GM19043 (cell line): Measurements from ENCODE around the gene DPYSL4.

Source experiments
- ATAC-seq: cut with Tn5 transposase; IDR thresholded peaks from one replicate; pipeline ENCODE4 v1.9.1; 2021; ENCODE audit warnings: low read depth; ENCODE audit not compliant: unreplicated experiment

The DPYSL4 gene

DNA sequence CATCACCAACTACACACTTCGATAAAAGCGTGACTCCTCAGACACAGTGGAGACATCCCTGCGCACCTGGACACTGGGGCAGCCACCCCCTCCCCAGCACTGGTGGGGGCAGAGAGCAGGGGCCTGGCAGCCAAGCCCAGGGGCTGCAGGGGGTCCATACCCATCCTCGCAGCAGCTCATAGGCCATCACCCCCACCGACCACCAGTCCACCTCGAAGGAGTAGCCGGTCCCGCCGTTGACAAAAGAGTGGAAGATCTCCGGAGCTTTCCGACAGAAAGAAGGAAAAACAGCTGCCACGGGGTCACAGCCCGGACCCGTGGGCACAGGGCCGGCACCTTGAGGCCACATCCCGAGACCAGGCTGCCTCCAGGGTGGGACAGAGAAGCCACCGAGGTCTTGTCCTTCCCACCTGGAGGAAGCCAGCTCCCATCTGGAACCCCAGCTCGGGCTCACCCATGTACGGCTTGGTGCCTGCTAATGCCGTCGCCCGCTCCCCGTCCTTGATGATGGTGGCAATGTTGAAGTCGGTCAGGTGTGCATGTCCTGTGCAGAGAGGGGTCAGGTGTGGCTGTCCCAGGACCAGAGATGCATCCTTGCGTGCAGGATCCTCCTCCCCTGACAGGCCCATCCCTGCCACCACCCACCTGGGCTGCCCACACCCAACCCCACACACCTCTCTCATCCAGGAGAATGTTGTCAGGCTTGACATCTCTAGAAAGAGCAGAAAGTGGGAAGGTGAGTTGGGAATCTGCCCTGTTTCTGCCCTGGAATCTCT, 38.5 kb downstream of the DPYSL4 start:
- no peak for ATAC-seq

DNA sequence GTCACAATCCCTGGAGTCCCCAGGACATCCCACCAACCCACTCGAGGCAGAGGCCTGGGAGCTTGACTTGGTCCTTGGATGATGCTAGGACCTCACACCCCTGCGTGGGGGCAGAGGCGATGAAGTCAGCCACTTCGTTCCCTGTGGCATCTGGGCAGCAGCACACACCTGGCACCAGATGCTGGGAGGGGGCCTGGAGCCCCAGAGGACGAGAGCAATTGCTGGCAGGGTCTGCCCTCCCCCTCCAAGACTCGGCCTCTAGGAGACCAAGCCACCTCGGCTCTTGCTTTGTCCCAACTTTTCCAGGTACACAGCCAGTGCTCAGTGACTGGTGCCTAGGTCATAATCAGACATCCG, 39.1 kb downstream of the DPYSL4 start:
- ATAC-seq, result no peak

DNA sequence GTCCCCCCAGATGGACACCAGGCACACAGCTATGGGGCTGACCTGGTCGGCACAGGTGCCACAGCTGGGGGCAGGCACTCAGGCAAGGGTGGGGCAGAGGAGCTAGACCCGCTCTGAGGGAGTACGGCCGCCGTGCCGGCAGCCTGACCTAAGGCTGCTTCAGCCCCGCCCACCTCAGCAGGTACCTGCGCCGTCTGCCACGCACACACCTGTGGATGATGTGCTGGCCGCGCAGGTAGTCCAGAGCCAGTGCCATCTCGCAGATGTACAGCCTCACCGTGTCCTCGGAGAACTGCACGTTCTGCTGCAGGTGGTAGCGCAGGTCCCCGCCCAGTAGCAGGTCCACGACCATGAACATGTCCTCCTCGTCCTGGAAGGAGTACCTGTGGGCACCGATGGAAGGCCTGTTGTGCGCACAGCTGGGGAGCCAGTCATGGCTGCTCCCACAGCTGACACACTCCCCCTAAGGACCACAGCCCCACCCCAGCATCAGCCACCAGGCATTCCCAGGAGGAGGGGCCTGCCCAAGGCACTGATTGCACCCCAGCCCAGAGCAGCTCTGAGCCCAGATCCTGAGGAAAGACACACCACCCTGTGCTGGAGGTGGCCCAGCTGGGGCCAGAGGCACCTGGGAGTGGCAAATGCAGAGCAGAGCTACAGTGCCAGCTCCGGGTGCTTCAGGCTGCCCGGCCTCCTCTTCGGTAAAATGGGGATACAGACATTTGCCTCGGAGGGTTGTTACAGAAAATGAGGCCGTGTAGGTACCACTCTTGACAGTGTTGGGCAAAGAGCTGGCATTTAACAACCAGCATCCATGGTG, 40.0 kb downstream of the DPYSL4 start:
- no peak for ATAC-seq

DNA sequence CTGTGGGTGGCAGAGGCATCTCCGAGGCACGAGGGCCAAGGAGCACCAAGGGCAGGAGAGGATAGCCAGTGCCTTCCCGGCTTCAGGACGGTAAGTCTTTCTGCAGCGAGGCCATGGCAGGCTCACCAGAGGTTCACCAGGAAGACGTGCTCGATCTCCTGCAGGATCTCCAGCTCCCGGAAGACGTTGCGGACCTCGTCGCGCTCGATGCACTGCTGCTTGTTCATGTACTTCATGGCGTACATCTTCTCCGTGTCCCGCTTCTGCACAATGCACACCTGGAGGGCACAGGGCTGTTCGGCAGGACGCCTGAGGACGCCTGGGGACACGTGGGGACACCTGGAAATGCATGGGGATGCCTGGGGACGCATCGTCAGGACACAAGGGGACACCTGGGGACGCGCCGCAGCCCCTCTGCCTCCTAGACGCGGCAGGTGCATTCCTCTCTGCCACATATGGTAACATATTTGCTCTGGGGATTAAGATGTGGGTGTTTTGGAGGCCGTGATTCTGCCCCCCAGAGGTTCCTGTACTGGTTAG, 41.2 kb downstream of the DPYSL4 start:
- no peak for ATAC-seq

DNA sequence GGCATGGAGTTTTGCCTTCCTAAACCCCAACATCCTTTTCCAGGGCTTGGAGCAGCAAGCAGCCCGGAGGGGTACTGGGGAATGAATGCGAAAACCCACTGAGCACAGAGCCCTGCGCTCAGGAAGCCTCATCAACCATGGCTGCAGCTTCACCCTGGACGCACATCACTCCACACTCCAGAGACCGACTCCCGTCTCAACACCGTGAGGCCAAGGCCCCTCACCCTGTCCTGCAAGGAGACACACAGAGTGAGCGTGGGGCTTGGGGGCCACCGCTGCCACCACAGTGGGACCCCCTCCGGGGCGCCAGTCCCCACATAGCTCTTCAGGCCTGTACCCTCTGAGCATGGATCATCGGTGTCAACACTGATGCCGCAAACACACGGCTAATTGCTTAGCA, 41.9 kb downstream of the DPYSL4 start:
- ATAC-seq, result no peak

DNA sequence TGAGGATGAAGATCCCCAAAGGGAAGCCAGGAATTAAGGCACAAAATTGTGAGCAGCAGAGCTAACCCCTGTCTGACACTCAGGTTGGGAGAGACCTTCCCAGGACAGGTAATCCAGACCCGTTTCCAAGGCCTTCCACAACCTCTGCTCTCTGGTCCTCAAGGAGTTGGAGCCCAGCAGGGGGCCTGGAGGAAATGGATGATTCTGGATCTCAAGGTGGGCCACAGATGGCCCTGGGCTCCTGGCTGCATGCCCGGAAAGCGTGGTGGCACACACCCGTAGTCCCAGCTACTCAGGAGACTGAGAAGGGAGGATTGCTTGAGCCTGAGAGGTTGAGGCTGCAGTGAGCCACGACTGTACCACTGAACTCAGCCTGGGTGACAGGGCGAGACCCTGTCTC, 42.3 kb downstream of the DPYSL4 start:
- ATAC-seq, result no peak

DNA sequence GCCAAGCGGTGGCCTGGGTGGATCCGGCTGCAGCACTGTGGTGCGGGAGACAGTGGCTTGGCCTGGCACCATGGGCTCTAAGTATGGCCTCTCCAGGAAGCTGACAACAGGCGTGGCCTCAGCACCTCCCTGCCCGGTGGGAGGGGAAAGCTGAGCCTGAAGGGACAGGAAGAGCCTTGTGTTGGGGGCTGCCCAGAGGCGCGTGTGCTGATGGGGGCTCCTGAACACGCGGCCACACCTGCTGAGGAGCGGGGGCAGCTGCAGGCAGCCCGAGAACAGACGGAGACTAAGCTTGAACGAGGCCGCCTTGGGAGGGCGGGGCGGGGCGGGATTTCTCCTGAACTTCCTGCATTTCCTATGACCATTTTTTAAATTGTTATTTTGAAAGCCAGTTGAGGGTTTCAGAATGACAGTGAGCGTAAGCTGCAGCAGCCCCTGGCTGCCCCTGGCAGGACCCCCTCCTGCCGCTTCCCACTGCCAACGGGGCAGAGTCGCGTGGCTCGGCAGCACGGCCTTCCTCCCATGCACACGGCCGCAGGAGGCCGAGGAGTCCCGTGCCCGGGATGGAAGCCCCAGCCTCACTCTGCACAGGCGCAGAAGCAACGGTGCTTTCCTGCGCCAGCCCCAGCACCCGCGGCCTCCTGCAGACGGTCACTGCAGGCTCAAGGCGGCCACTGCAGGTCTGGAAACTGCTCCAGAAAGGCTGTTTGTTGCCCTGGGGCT, 43.2 kb downstream of the DPYSL4 start:
- ATAC-seq, result peak; percentile 64

DNA sequence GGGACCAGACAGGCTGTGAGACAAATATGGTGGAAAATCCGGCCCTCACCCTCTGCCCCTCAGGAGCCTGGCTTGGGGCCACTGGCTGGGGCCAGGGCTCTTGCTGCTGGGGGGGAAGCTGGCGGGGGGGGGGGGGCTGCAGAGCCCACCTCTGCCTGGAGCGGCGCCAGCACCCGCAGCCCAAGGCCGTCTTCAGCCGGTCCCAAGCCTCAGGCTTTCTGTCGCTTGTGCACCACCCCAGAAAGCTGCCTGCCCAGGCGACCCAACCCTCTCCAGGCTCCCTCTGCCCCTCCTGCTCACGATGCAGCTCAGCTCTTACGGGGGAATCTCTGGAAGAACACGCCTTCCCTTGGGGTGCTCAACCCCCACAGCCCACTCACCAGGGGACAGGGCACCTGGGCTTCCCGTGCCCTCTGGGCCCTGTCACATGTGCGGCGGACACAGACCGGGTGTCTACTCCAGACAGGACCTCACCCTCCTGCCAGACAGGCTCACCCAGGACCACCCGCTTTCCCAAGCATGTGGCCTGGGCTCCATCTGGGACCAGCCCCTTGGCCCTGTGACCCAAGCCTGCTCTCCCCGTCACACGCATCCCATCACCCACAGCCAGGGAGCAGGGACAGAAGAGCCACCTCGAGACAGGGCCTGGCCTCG, 43.9 kb downstream of the DPYSL4 start:
- ATAC-seq, result no peak

DNA sequence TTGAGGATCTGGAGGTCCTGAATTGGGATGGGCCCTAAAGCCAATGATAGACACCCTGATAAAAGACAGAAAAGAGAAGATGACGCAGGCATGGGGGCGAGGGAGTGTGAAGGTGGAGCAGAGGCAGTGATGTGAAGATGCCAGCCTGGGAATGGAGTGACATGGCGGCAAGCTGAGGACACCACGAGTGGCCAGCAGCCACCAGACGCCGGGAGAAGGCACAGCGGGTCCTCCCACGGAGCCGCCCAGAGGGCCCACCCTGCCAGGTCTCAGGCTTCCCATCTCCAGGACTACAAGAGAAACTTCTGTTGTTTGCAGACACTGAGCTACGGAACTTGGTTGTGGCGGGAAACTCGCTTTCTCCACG, 44.9 kb downstream of the DPYSL4 start:
- no peak for ATAC-seq

DNA sequence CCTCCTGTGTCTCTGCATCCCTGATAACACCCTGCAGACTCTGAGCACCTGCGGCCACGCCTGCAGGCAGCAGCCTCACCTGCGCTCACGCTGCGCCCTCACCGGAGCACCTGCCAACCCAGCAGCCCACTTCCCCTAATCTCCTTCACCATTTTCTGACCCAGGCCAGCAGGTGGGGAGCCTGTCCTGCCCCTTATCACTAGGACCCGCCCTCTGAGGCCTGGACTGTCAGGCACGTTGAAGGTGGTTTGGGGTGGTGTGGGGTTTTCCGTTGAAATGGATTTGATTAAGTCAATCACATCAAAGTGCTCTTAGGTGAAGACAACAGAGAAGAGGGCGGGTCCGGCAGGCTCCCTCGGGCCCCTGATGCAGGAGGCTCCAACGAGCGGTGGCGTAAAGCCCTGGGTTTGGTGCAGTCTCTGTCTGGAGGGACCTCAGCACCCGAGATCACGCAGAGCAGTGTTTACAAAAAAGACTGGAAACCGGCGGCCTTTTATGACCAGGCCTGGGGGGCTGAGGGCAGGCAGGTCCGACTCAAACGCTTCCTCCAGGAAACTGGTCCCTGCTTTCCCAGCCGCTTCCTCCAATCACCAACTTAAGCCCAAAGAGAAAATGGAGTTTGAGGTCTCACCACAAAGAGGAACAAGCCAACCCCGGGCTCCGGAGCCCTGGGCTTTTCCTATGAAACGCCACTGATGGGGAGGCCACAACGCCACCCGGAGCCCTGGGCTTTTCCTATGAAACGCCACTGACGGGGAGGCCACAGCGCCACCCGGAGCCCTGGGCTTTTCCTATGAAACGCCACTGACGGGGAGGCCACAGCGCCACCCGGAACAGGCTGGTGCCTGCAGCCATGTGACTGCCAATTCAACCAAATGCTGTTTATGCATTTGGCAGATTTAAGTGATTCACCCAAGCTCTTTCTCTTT, 45.5 kb downstream of the DPYSL4 start:
- no peak for ATAC-seq

DNA sequence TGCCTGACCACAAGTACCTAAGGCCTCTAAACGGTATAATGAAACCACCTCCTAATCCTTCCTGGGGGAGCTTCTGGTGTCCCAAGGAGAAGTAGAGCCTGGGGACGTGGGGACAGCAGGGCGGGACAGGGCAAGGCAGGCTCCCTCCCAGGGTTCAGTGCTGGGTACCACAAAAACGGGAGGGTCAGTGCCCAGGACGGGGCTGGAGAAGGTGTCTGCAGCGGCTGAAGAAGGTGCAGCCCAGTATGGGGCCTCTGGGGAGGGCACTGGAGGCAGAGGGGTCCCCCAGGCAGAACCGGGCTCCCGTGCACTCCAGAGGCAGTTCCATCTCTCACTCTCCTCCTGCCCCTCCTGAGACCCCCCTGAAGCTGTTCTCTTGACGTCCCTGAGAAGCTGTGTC, 46.2 kb downstream of the DPYSL4 start:
- no peak for ATAC-seq

DNA sequence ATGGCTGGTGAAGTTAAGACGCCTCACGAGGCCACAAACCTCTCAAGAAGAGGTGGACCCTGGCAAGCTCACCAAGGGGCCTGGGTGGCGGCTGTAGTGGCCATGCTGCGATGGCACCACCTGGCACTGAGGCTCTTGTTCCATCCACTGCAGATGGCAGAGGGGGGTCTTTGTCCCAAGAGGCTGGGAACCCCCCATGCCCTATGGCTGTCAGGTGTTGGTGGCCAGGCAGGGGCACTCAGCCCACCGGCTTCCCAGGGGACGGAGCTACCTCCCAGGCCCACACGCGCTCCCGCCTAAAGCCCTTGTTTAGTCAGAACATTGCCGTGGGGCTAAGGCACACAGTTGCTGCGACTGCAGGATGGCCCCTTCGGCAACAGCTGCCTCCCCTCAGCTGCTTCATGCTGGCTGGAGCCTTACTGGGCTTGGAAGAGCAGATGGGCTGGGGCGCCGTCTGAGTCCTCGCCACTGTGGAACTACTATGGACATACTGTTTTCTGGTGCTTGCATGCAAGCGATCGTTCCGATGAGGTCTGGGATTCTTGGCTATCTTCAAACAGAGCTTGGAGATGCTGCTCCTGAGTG, 46.8 kb downstream of the DPYSL4 start:
- no peak for ATAC-seq

DNA sequence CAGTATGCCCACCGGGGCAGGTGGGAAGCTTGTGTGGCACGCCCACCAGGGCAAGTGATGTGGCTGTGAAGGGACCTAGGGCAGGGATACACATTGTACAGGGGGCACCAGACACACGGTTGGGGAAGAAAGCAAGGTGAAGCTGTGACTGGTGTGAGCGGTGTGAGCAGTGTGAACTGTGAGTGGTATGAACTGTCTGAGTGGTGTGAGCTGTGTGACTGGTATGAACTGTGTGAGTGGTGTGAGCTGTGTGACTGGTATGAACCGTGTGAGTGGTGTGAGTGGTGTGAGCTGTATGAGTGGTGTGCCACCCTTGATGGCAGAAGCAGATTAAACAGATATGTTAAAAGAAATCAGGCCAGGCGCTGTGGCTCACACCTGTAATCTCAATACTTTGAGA, 48.1 kb downstream of the DPYSL4 start:
- ATAC-seq, result no peak

DNA sequence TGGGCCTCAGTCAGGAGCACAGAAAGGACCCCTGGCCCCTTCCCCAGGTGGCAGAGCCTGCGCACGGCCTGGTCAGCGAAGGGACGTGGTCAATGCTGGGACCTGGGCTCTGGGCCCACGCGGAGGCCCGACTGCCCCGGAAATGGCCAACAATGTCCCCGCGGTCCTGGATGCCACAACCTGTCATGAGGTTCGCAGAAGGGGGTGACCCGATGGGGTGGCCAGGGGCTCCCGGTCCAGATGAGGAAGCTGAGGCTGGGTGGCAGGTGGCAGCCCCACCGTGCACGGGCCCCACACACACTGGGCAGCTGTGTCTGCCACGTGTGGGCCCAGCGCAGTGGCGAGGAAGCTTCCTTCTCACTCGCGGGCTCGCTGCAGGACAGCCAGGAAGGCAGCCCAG, 49.4 kb downstream of the DPYSL4 start:
- ATAC-seq, result no peak

DNA sequence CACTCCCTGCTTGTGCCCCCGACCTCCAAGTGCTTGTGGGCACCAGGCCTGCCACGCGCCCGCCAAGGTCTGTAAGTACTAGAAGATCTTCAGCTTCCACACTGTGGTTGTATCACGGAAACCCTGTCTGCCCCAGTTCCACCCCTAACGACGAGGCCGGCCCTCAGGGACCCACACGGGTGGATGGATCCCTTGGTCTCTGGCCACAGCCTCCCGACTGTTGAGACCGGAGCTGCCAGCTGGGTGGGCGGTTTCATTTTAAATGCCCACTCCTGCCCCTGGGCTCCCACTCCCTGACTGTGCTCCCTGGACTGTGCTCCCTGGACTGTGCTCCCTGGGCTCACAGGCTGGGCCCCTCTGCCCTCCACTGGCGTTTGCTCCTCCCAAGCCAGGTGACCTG, 50.1 kb downstream of the DPYSL4 start:
- ATAC-seq, result no peak

DNA sequence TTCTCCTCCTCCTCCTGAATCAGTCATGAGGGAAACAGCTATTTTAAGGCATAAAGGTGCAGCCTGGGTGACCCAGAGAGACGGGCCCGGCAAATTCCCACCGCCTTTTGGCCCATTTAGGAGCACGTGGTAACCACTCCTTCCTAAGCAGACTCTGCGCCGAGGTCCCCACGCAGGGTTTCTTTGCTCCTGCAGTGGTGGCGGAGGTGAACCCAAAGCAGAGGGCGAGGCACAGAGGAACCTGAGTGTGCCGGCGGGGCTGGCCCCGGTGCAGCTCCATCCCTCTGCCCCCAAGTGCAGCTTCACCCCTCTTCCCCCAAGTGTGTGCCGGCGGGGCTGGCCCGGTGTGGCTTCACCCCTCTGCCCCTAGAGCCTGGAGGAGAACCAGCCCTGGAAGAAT, 50.6 kb downstream of the DPYSL4 start:
- no peak for ATAC-seq

DNA sequence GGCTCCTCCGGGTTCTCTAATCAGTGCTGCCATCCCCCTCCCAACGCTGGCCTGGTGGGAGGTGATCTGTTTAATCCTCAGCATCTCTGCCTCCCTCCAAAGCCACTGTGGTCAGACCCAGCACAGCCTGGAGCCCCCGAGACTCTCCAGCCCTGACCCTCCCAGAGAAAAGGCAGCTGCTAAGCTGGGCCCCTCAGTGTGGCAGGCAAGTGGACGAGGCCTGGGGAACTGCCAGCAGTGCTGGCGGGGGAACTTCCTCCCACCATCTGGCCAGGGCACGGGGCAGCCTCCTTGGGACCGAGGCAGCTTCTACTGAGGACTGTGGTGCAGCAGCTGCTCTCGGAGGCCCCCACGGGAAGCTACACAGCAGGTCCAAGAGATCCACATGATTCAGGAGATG, 51.1 kb downstream of the DPYSL4 start:
- ATAC-seq, result no peak

DNA sequence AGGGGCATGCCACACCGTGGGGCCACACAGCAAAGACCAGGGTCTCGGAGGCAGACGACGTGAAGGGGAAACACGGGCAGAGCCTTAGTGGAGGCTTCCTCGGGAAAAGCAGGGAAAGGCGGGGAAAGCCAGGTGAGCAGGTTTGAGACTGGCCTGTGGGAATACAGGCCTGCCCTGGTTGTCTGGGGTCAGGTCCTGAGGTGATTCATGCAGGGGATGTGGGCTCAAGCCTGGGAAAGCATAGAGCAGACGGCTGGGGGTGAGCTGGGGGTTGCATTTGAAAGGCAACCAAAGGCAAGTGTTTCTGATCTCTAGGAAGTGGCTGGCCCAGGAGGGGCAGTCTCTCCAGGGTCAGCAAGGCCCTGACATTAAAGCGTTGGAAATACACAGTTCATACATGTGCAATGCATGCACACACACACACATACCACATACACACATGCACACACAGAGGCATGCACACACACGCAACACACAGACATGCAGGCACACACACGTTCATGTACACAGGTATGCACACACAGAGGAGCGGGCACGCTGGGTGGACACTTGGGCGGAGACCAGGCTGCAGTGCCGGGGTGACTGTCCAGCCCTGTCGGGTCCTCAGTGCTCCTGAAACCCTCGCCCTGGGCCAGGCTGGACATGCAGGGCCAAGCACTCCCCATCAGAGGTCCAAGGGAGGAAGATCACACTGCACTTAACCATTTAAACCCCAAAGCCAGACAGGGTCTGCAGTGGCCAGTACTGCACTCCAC, 51.8 kb downstream of the DPYSL4 start:
- no peak for ATAC-seq
